ENCODE data around the gene UGT1A10.
"Not testable (repeated sequence)": the region's sequence is repeated elsewhere in the genome, so short reads cannot be mapped to it uniquely, and the experiment has no call there.

Gene UGT1A10

GRCh38 chr2:233693963-233694362 lies 57.7 kb downstream of the UGT1A10 start:
- no peaks in the 10 kb centered on the region for H3K36me3 ChIP-seq (ENCODE audit: insufficient read depth, low read length)
- H3K27ac ChIP-seq (ENCODE audit: low read depth, low read length) = no peak overlapping the region
- H3K9ac ChIP-seq (ENCODE audit: low read length) = no peak overlapping the region
- H3K4me1 ChIP-seq (ENCODE audit: insufficient read depth, low read length) = no peaks in the 10 kb centered on the region
- H3K9me3 ChIP-seq (ENCODE audit: low read length) = no peaks in the 10 kb centered on the region
- no peaks in the 10 kb centered on the region for H3K27me3 ChIP-seq (ENCODE audit: control insufficient read depth in 1 of 2, insufficient read depth in 2 of 2, low read length in 2 of 2)
- no peak overlapping the region for H3K4me3 ChIP-seq (ENCODE audit: low read depth in 1 of 2, low read length in 2 of 2)

- H3K9me3 ChIP-seq (ENCODE audit: low read length) = no peaks in the 10 kb centered on the region
- no peaks in the 10 kb centered on the region for H3K27me3 ChIP-seq (ENCODE audit: control insufficient read depth in 1 of 2, insufficient read depth in 2 of 2, low read length in 2 of 2)
- H3K27ac ChIP-seq (ENCODE audit: low read depth, low read length) = no peak overlapping the region
- no peaks in the 10 kb centered on the region for H3K36me3 ChIP-seq (ENCODE audit: insufficient read depth, low read length)
- H3K4me1 ChIP-seq (ENCODE audit: insufficient read depth, low read length) = no peaks in the 10 kb centered on the region
- no peak overlapping the region for H3K4me3 ChIP-seq (ENCODE audit: low read depth in 1 of 2, low read length in 2 of 2)
- H3K9ac ChIP-seq (ENCODE audit: low read length) = no peak overlapping the region
Observed at GRCh38 chr2:233698740-233699139, 62.5 kb downstream of the UGT1A10 start.

- no peaks in the 10 kb centered on the region for H3K4me1 ChIP-seq (ENCODE audit: insufficient read depth, low read length)
- no peak overlapping the region for H3K27ac ChIP-seq (ENCODE audit: low read depth, low read length)
- no peaks in the 10 kb centered on the region for H3K27me3 ChIP-seq (ENCODE audit: control insufficient read depth in 1 of 2, insufficient read depth in 2 of 2, low read length in 2 of 2)
- no peak overlapping the region for H3K4me3 ChIP-seq (ENCODE audit: low read depth in 1 of 2, low read length in 2 of 2)
- H3K9me3 ChIP-seq (ENCODE audit: low read length) = no peaks in the 10 kb centered on the region
- no peak overlapping the region for H3K9ac ChIP-seq (ENCODE audit: low read length)
- no peaks in the 10 kb centered on the region for H3K36me3 ChIP-seq (ENCODE audit: insufficient read depth, low read length)
Observed at GRCh38 chr2:233699424-233700027, 63.3 kb downstream of the UGT1A10 start.

- H3K4me3 ChIP-seq (ENCODE audit: low read depth in 1 of 2, low read length in 2 of 2) = no peak overlapping the region
- no peak overlapping the region for H3K9ac ChIP-seq (ENCODE audit: low read length)
- no peaks in the 10 kb centered on the region for H3K27me3 ChIP-seq (ENCODE audit: control insufficient read depth in 1 of 2, insufficient read depth in 2 of 2, low read length in 2 of 2)
- H3K36me3 ChIP-seq (ENCODE audit: insufficient read depth, low read length) = no peaks in the 10 kb centered on the region
- no peaks in the 10 kb centered on the region for H3K4me1 ChIP-seq (ENCODE audit: insufficient read depth, low read length)
- no peaks in the 10 kb centered on the region for H3K9me3 ChIP-seq (ENCODE audit: low read length)
- no peak overlapping the region for H3K27ac ChIP-seq (ENCODE audit: low read depth, low read length)
Observed at GRCh38 chr2:233700028-233700635, 63.9 kb downstream of the UGT1A10 start.

GRCh38 chr2:233700842-233701241 lies 64.6 kb downstream of the UGT1A10 start:
- H3K9ac ChIP-seq (ENCODE audit: low read length); H3K4me1 ChIP-seq (ENCODE audit: insufficient read depth, low read length); H3K4me3 ChIP-seq (ENCODE audit: low read depth in 1 of 2, low read length in 2 of 2); H3K27me3 ChIP-seq (ENCODE audit: control insufficient read depth in 1 of 2, insufficient read depth in 2 of 2, low read length in 2 of 2); H3K27ac ChIP-seq (ENCODE audit: low read depth, low read length); H3K9me3 ChIP-seq (ENCODE audit: low read length); H3K36me3 ChIP-seq (ENCODE audit: insufficient read depth, low read length): not testable (repeated sequence)

GRCh38 chr2:233702238-233702637 lies 66.0 kb downstream of the UGT1A10 start:
- Histone ChIP-seq H3K9ac (ENCODE audit: low read length) (no peak overlapping the region), H3K9me3 (ENCODE audit: low read length) (no peaks in the 10 kb centered on the region), H3K36me3 (ENCODE audit: insufficient read depth, low read length) (no peaks in the 10 kb centered on the region), H3K27ac (ENCODE audit: low read depth, low read length) (no peak overlapping the region), H3K27me3 (ENCODE audit: control insufficient read depth in 1 of 2, insufficient read depth in 2 of 2, low read length in 2 of 2) (no peaks in the 10 kb centered on the region), H3K4me1 (ENCODE audit: insufficient read depth, low read length) (no peaks in the 10 kb centered on the region), H3K4me3 (ENCODE audit: low read depth in 1 of 2, low read length in 2 of 2) (no peak overlapping the region)

GRCh38 chr2:233705911-233706506 lies 69.8 kb downstream of the UGT1A10 start:
- Histone ChIP-seq H3K4me1 (ENCODE audit: insufficient read depth, low read length) (no peaks in the 10 kb centered on the region), H3K27me3 (ENCODE audit: control insufficient read depth in 1 of 2, insufficient read depth in 2 of 2, low read length in 2 of 2) (no peaks in the 10 kb centered on the region), H3K9ac (ENCODE audit: low read length) (no peak overlapping the region), H3K36me3 (ENCODE audit: insufficient read depth, low read length) (no peaks in the 10 kb centered on the region), H3K27ac (ENCODE audit: low read depth, low read length) (no peak overlapping the region), H3K4me3 (ENCODE audit: low read depth in 1 of 2, low read length in 2 of 2) (no peak overlapping the region), H3K9me3 (ENCODE audit: low read length) (no peaks in the 10 kb centered on the region)

- Histone ChIP-seq H3K36me3 (ENCODE audit: insufficient read depth, low read length) (no peaks in the 10 kb centered on the region), H3K9me3 (ENCODE audit: low read length) (no peaks in the 10 kb centered on the region), H3K9ac (ENCODE audit: low read length) (no peak overlapping the region), H3K27me3 (ENCODE audit: control insufficient read depth in 1 of 2, insufficient read depth in 2 of 2, low read length in 2 of 2) (peaks cover 0 to 3% of the 10 kb centered on the region in 2 donors), H3K4me3 (ENCODE audit: low read depth in 1 of 2, low read length in 2 of 2) (no peak overlapping the region), H3K27ac (ENCODE audit: low read depth, low read length) (no peak overlapping the region), H3K4me1 (ENCODE audit: insufficient read depth, low read length) (no peaks in the 10 kb centered on the region)
Observed at GRCh38 chr2:233706720-233707119, 70.5 kb downstream of the UGT1A10 start.

- no peaks in the 10 kb centered on the region for H3K9me3 ChIP-seq (ENCODE audit: low read length)
- H3K27ac ChIP-seq (ENCODE audit: low read depth, low read length) = no peak overlapping the region
- no peak overlapping the region for H3K4me3 ChIP-seq (ENCODE audit: low read depth in 1 of 2, low read length in 2 of 2)
Observed at GRCh38 chr2:233707940-233708644, 71.8 kb downstream of the UGT1A10 start.

GRCh38 chr2:233708942-233709341 lies 72.7 kb downstream of the UGT1A10 start:
- Histone ChIP-seq H3K9ac (ENCODE audit: low read length) (no peak overlapping the region), H3K27ac (ENCODE audit: low read depth, low read length) (no peak overlapping the region), H3K36me3 (ENCODE audit: insufficient read depth, low read length) (no peaks in the 10 kb centered on the region), H3K4me1 (ENCODE audit: insufficient read depth, low read length) (no peaks in the 10 kb centered on the region), H3K27me3 (ENCODE audit: control insufficient read depth in 1 of 2, insufficient read depth in 2 of 2, low read length in 2 of 2) (peaks cover 0 to 3% of the 10 kb centered on the region in 2 donors), H3K9me3 (ENCODE audit: low read length) (no peaks in the 10 kb centered on the region), H3K4me3 (ENCODE audit: low read depth in 1 of 2, low read length in 2 of 2) (no peak overlapping the region)

More at GRCh38 chr2:233707940-233708644, 71.8 kb downstream of the UGT1A10 start:
- Histone ChIP-seq H3K27me3 (ENCODE audit: control insufficient read depth in 1 of 2, insufficient read depth in 2 of 2, low read length in 2 of 2) (peaks cover 0 to 3% of the 10 kb centered on the region in 2 donors), H3K9ac (ENCODE audit: low read length) (no peak overlapping the region), H3K36me3 (ENCODE audit: insufficient read depth, low read length) (no peaks in the 10 kb centered on the region), H3K4me1 (ENCODE audit: insufficient read depth, low read length) (no peaks in the 10 kb centered on the region)

- H3K27ac ChIP-seq (ENCODE audit: low read depth, low read length) = no peak overlapping the region
- no peak overlapping the region for H3K4me3 ChIP-seq (ENCODE audit: low read depth in 1 of 2, low read length in 2 of 2)
- H3K9ac ChIP-seq (ENCODE audit: low read length) = no peak overlapping the region
- no peaks in the 10 kb centered on the region for H3K4me1 ChIP-seq (ENCODE audit: insufficient read depth, low read length)
- no peaks in the 10 kb centered on the region for H3K9me3 ChIP-seq (ENCODE audit: low read length)
- peaks cover 0 to 3% of the 10 kb centered on the region in 2 donors for H3K27me3 ChIP-seq (ENCODE audit: control insufficient read depth in 1 of 2, insufficient read depth in 2 of 2, low read length in 2 of 2)
- no peaks in the 10 kb centered on the region for H3K36me3 ChIP-seq (ENCODE audit: insufficient read depth, low read length)
Observed at GRCh38 chr2:233711312-233712008, 75.2 kb downstream of the UGT1A10 start.

All from muscle layer of colon (tissue), 2 donors.